Measurements from ENCODE around the gene FOXO1. TPM values are rescaled to one million over a fixed set of nuclear protein-coding genes. Genes with fewer than 3 reads are reported as not detected.

FOXO1 gene
- total RNA-seq, 1 donor from 2014 or later = 10.4 TPM

DNA sequence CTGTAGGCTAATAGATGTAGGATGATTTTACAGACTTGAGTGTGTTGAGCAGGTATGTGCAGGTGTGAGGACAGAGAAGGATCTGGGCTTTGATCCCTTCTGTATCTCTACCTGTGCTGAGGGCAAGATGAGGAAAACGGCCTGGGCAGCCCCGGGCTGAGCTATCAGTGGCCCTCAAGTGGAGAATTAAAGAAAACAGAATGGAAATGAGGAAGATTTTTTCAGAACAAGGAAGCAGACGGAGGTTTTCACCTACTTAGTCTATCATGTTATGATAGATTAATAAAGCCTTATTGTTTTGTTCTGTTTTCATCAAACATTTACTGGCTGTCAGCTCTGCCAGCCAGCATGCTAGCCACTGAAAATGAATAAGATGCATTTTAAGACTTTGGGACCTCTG lies 22.3 kb upstream of the FOXO1 start:
- Histone ChIP-seq H3K4me3 (ENCODE audit: insufficient read depth, low read depth, low read length) (no peak overlapping the region), H3K79me2 (ENCODE audit: insufficient read depth, low read length) (no peaks in the 10 kb centered on the region), H3K27me3 (ENCODE audit: insufficient read depth, low read length) (no peaks in the 10 kb centered on the region), H2AFZ (ENCODE audit: low read depth, low read length) (no peak overlapping the region), H3K4me1 (ENCODE audit: insufficient read depth, low read length) (no peaks in the 10 kb centered on the region), H3K36me3 (ENCODE audit: insufficient read depth, low read length) (no peaks in the 10 kb centered on the region), H3K9me3 (ENCODE audit: insufficient read depth, low read depth, low read length) (no peaks in the 10 kb centered on the region), H3K9ac (ENCODE audit: low read length) (no peak overlapping the region), H4K20me1 (ENCODE audit: insufficient read depth, low read length) (no peaks in the 10 kb centered on the region), H3K27ac (ENCODE audit: low read depth, low read length) (no peak overlapping the region), H3K4me2 (ENCODE audit: low read length) (no peak overlapping the region)
- Mint-ChIP-seq H3K9me3 (ENCODE audit: unreplicated experiment) (peaks cover 1% of the 10 kb centered on the region), H3K4me1 (ENCODE audit: low read depth, unreplicated experiment) (peaks cover 3% of the 10 kb centered on the region), H3K27me3 (ENCODE audit: low read depth, unreplicated experiment) (peaks cover 4% of the 10 kb centered on the region), H3K36me3 (ENCODE audit: low read depth, unreplicated experiment) (peaks cover 3% of the 10 kb centered on the region), H3K27ac (ENCODE audit: unreplicated experiment) (no peak overlapping the region), H3K4me3 (ENCODE audit: unreplicated experiment) (no peak overlapping the region)
- TF ChIP-seq EZH2 (IDR thresholded peaks at IDR 0.05; ENCODE audit: insufficient read depth, low read length) (no peak), CTCF (IDR thresholded peaks at IDR 0.05; ENCODE audit: insufficient read depth, low read depth, low read length) (no peak)
- FAIRE-seq (no peak), DNase-seq (ENCODE audit: low read depth) (no peak)

DNA sequence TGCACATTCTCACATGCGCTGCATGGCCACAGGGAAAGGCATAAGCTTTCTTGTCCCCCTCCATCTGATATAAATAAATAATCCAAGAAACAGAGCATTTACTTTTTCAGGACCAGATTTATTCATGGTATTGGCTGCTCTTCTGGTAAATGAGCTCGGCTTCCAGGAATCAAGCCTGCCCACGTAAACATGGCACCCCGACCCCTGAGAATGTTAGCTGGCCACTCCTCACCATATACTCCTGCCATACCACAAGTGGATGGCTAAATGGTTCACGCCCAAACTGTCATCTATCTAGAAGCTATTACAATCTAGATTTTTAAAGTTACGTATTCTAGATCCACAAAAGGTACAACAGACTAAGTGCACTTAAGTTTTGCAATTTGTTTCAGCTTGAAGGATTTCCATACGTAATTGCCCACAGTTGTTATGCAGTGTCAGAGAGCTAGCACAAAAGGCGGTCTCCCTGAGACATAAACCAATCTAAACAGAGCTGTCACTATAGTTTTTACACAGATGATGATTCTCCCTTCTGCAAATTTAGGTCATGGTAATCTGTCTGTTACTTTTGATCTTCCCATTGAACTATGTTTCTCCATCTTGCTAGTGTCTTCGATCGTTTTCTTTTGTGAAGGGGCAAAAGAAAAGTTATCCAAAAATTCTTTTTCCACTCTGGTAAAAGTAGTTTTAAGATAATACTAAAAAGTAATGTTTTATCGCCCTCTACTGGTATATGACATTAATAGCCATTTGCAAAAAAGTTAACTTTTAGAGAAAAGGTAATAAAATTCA lies 16.2 kb upstream of the FOXO1 start:
- H3K27ac Mint-ChIP-seq (ENCODE audit: unreplicated experiment) = no peak overlapping the region
- H3K36me3 Mint-ChIP-seq (ENCODE audit: low read depth, unreplicated experiment) = no peaks in the 10 kb centered on the region
- H3K4me3 Mint-ChIP-seq (ENCODE audit: unreplicated experiment) = no peak overlapping the region
- no peaks in the 10 kb centered on the region for H3K9me3 Mint-ChIP-seq (ENCODE audit: unreplicated experiment)
- H3K4me1 Mint-ChIP-seq (ENCODE audit: low read depth, unreplicated experiment) = peaks cover 11% of the 10 kb centered on the region
- Histone ChIP-seq H3K4me1 (ENCODE audit: insufficient read depth, low read length) (no peaks in the 10 kb centered on the region), H2AFZ (ENCODE audit: low read depth, low read length) (no peak overlapping the region), H3K79me2 (ENCODE audit: insufficient read depth, low read length) (no peaks in the 10 kb centered on the region), H4K20me1 (ENCODE audit: insufficient read depth, low read length) (no peaks in the 10 kb centered on the region), H3K4me2 (ENCODE audit: low read length) (peak overlapping the region; percentile 40), H3K9ac (ENCODE audit: low read length) (no peak overlapping the region), H3K27ac (ENCODE audit: low read depth, low read length) (no peak overlapping the region), H3K27me3 (ENCODE audit: insufficient read depth, low read length) (no peaks in the 10 kb centered on the region), H3K4me3 (ENCODE audit: insufficient read depth, low read depth, low read length) (no peak overlapping the region), H3K36me3 (ENCODE audit: insufficient read depth, low read length) (no peaks in the 10 kb centered on the region), H3K9me3 (ENCODE audit: insufficient read depth, low read depth, low read length) (no peaks in the 10 kb centered on the region)
- FAIRE-seq (no peak), DNase-seq (ENCODE audit: low read depth) (peak; percentile 17)
- peaks cover 2% of the 10 kb centered on the region for H3K27me3 Mint-ChIP-seq (ENCODE audit: low read depth, unreplicated experiment)
- TF ChIP-seq EZH2 (IDR thresholded peaks at IDR 0.05; ENCODE audit: insufficient read depth, low read length) (no peak), CTCF (IDR thresholded peaks at IDR 0.05; ENCODE audit: insufficient read depth, low read depth, low read length) (peak; percentile 54)

Data from astrocyte (in vitro differentiated cells and primary cell).